HCT116 (cell line): ENCODE data around the gene CALCB. TPM values are rescaled to one million over a fixed set of nuclear protein-coding genes. Genes with fewer than 3 reads are reported as not detected.

ENCODE experiments used
- ATAC-seq: fragments of 200-7000 bp; cut with Tn5 transposase; 2 replicates; pipeline ENCODE4 v1.9.1; 2020; ENCODE audit warnings: mild to moderate bottlenecking, moderate library complexity
- BruUV-seq: library from RNA; stranded (reverse); fragments of 400-500 nt; replicated peaks from 2 replicates; lab custom pipeline; 2021; lab: Mats Ljungman, UMichigan
- CTCF ChIA-PET: fragments of 300-600 bp; sonication (Branson Sonifier 250); formaldehyde crosslinking; loops from one replicate; lab custom pipeline; 2021; ENCODE audit warnings: antibody characterized with exemption; lab: Charles Lee
- POLR2A ChIA-PET: fragments of 300-600, 350-600 bp; sonication (Branson Sonifier 250); formaldehyde crosslinking; loops from one replicate; lab custom pipeline; 2021; ENCODE audit warnings: antibody characterized with exemption; lab: Charles Lee
- RAD21 ChIA-PET, 2 experiments: fragments of 300-600 bp; sonication (Branson Sonifier 250); formaldehyde crosslinking; loops; one replicate each; lab custom pipeline; 2023; ENCODE audit warnings: low total read pairs in 2 of 2; ENCODE audit not compliant: uncharacterized antibody in 2 of 2, unreplicated experiment in 2 of 2, low non-redundant PET in 1 of 2; lab: Charles Lee
- DNase-seq: peaks from one replicate; pipeline ENCODE4 v3.0.0-alpha.2; 2010; ENCODE audit warnings: low read depth, low spot score
- H2AFZ ChIP-seq: fragments of 200-600 bp; shearing (Covaris generic), sonication (generic); 2 replicates; pipeline ENCODE4 v1.6.1; 2017; ENCODE audit warnings: low read depth, mixed run types, mixed read lengths, antibody characterized with exemption, low read length; ENCODE audit not compliant: poor library complexity, severe bottlenecking
- H3K27ac ChIP-seq: 2 replicates; pipeline ENCODE4 v1.5.1; 2012; ENCODE audit warnings: low read depth, low read length
- H3K27me3 ChIP-seq: fragments of 200-600 bp; sonication (generic); 2 replicates; pipeline ENCODE4 v1.6.1; 2016; ENCODE audit warnings: mixed run types, low read length, mixed read lengths; ENCODE audit not compliant: insufficient read depth
- H3K36me3 ChIP-seq, 2 experiments: fragments of 200-500 bp in 1 of 2; fragments of 200-600 bp in 1 of 2; sonication (Bioruptor generic) in 1 of 2; sonication (generic) in 1 of 2; 2 replicates each; pipeline versions ENCODE4 v1.5.1 to v1.6.1; 2014 to 2016; ENCODE audit warnings: low read length in 2 of 2, inconsistent platforms in 1 of 2, mixed read lengths in 1 of 2, mixed run types in 1 of 2; ENCODE audit not compliant: insufficient read depth in 2 of 2, control insufficient read depth in 1 of 2
- H3K4me1 ChIP-seq, 2 experiments: fragments of 200-600 bp in 1 of 2; sonication (generic) in 1 of 2; 2 replicates each; pipeline versions ENCODE4 v1.5.1 to v1.6.1; 2012 to 2017; ENCODE audit warnings: low read length in 2 of 2, inconsistent platforms in 1 of 2, mild to moderate bottlenecking in 1 of 2, mixed read lengths in 1 of 2, mixed run types in 1 of 2, moderate library complexity in 1 of 2; ENCODE audit not compliant: insufficient read depth in 2 of 2, control insufficient read depth in 1 of 2
- H3K4me2 ChIP-seq: fragments of 200-600 bp; sonication (generic); 2 replicates; pipeline ENCODE4 v1.6.1; 2017; ENCODE audit warnings: mixed run types, low read length, mixed read lengths
- H3K4me3 ChIP-seq, 2 experiments: fragments of 200-600 bp in 1 of 2; sonication (generic) in 1 of 2; replicated peaks in 1 of 2; 2 replicates each; pipeline ENCODE4 v1.5.1; 2011 to 2016; ENCODE audit warnings: low read length in 2 of 2, control low read depth in 1 of 2, low read depth in 1 of 2, mild to moderate bottlenecking in 1 of 2, mixed read lengths in 1 of 2, mixed run types in 1 of 2
- H3K79me2 ChIP-seq: fragments of 200-600 bp; sonication (generic); 2 replicates; pipeline ENCODE4 v1.6.1; 2017; ENCODE audit warnings: mild to moderate bottlenecking, mixed run types, low read length, moderate library complexity, mixed read lengths; ENCODE audit not compliant: insufficient read depth
- H3K9ac ChIP-seq: fragments of 200-600 bp; sonication (generic); 2 replicates; pipeline ENCODE4 v1.6.1; 2016; ENCODE audit warnings: low read length, mixed read lengths
- H3K9me2 ChIP-seq: fragments of 200-600 bp; sonication (generic), shearing (Covaris generic); 2 replicates; pipeline ENCODE4 v1.6.1; 2017; ENCODE audit warnings: mixed run types, mild to moderate bottlenecking, moderate library complexity; ENCODE audit not compliant: insufficient read depth
- H3K9me3 ChIP-seq, 2 experiments: fragments of 200-500 bp in 1 of 2; fragments of 200-600 bp in 1 of 2; sonication (Bioruptor generic) in 1 of 2; sonication (generic) in 1 of 2; 2 replicates each; pipeline ENCODE4 v1.6.1; 2014 to 2017; ENCODE audit warnings: low read length in 2 of 2, mixed read lengths in 2 of 2, inconsistent platforms in 1 of 2, low read depth in 1 of 2, mild to moderate bottlenecking in 1 of 2, mixed run types in 1 of 2, moderate library complexity in 1 of 2; ENCODE audit not compliant: control insufficient read depth in 1 of 2, insufficient read depth in 1 of 2
- H4K20me1 ChIP-seq: fragments of 200-600 bp; sonication (generic), shearing (Covaris generic); 2 replicates; pipeline ENCODE4 v1.6.1; 2017; ENCODE audit warnings: mixed run types, mild to moderate bottlenecking, moderate library complexity; ENCODE audit not compliant: insufficient read depth
- CBX3 ChIP-seq: IDR thresholded peaks from 2 replicates; pipeline ENCODE4 v1.6.1; 2012; ENCODE audit warnings: low read depth
- ELF1 ChIP-seq: IDR thresholded peaks from 2 replicates; pipeline ENCODE4 v1.6.1; 2012; ENCODE audit warnings: low read depth, borderline replicate concordance
- FOSL1 ChIP-seq: IDR thresholded peaks from 2 replicates; pipeline ENCODE4 v1.6.1; 2012; ENCODE audit warnings: low read depth
- POLR2A ChIP-seq: IDR thresholded peaks from 2 replicates; pipeline ENCODE4 v1.7.0; 2011; ENCODE audit warnings: borderline replicate concordance; ENCODE audit not compliant: insufficient read depth, insufficient read length; ENCODE audit errors: extremely low read depth
- POLR2AphosphoS5 ChIP-seq: IDR thresholded peaks from 2 replicates; pipeline ENCODE4 v1.6.1; 2011; ENCODE audit warnings: mild to moderate bottlenecking, low read depth, low read length, moderate library complexity
- SRF ChIP-seq: IDR thresholded peaks from 2 replicates; pipeline ENCODE4 v1.6.1; 2012; ENCODE audit warnings: low read depth
- TCF7L2 ChIP-seq: IDR thresholded peaks from 2 replicates; pipeline ENCODE4 v1.7.0; 2011; ENCODE audit warnings: borderline replicate concordance, inconsistent platforms; ENCODE audit not compliant: insufficient read depth, insufficient read length; ENCODE audit errors: extremely low read depth
- intact Hi-C: fragments of 100-400 bp; cut with micrococcal nuclease; formaldehyde crosslinking; loops from 2 replicates; pipeline ENCODE4 v1.10.0; 2022
- total RNA-seq: library from RNA; stranded (reverse); gene quantifications from one replicate; pipeline ENCODE4 v1.2.1, GENCODE V29; 2021; ENCODE audit not compliant: unreplicated experiment
- TF ChIP-seq, protein P1 (sequence below), 3 experiments: fragments of 200-600 bp in 1 of 3; sonication (generic) in 1 of 3; IDR thresholded peaks in 2 of 3; conservative IDR thresholded peaks in 1 of 3; 2 replicates each; pipeline ENCODE4 v1.5.1; 2012 to 2017; ENCODE audit warnings: low read depth in 2 of 3, low read length in 2 of 3, antibody characterized with exemption in 1 of 3, borderline replicate concordance in 1 of 3, control low read depth in 1 of 3, mild to moderate bottlenecking in 1 of 3, mixed read lengths in 1 of 3, mixed run types in 1 of 3, moderate library complexity in 1 of 3; ENCODE audit not compliant: insufficient read depth in 1 of 3
- TF ChIP-seq, protein P2 (sequence below): IDR thresholded peaks from 2 replicates; pipeline ENCODE4 v1.6.1; 2012
- TF ChIP-seq, protein P3 (sequence below): IDR thresholded peaks from 2 replicates; pipeline ENCODE4 v1.6.1; 2012
- TF ChIP-seq, protein P4 (sequence below): IDR thresholded peaks from 2 replicates; pipeline ENCODE4 v1.6.1; 2012; ENCODE audit warnings: low read depth
- TF ChIP-seq, protein P5 (sequence below): IDR thresholded peaks from 2 replicates; pipeline ENCODE4 v1.6.1; 2011; ENCODE audit warnings: mild to moderate bottlenecking, low read length, moderate library complexity; ENCODE audit not compliant: insufficient replicate concordance; ENCODE audit errors: extremely low read depth

Gene CALCB
- total RNA-seq, 1 experiment from 2014 or later = 0.22 TPM

DNA sequence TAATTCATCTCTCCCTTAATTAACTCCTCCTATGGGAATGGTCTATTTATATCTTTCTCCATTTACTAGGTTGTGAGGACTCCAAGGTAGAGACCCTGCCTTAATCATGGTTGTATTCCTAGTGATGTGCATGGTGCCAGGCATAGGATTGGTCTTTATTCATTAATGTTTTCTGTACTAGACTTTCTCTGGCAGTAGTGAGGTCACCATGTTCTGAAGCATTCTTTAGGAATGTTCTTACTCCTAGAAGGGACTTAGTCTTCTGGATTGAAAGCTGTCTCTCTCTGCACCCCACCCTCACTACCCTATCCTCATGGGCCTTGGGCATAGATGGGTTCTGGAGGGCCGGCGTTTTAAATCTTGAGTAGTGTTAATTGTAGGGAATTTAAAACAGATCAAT is 30.8 kb downstream of the CALCB start:
- Histone ChIP-seq H3K4me2 (no peak overlapping the region), H3K36me3 (no peaks in the 10 kb centered on the region), H3K79me2 (no peaks in the 10 kb centered on the region), H3K9ac (no peak overlapping the region), H4K20me1 (no peaks in the 10 kb centered on the region), H2AFZ (no peak overlapping the region), H3K9me2 (no peaks in the 10 kb centered on the region), H3K4me1 (peaks cover 22 to 37% of the 10 kb centered on the region in 2 experiments), H3K27me3 (no peaks in the 10 kb centered on the region; the same call in 1 of the 2 replicates), H3K4me3 (no peak overlapping the region), H3K9me3 (no peaks in the 10 kb centered on the region), H3K27ac (no peak overlapping the region)
- BruUV-seq = no TSS peak
- ChIA-PET POLR2A (no interaction called here), RAD21 (no interaction called here), CTCF (interaction anchor here (1.7 kb wide), 1 partner anchor 55 kb away, joined by 4 read pairs; no protein-coding TSS in a partner anchor)
- ATAC-seq = no peak
- TF ChIP-seq, protein P1, sequence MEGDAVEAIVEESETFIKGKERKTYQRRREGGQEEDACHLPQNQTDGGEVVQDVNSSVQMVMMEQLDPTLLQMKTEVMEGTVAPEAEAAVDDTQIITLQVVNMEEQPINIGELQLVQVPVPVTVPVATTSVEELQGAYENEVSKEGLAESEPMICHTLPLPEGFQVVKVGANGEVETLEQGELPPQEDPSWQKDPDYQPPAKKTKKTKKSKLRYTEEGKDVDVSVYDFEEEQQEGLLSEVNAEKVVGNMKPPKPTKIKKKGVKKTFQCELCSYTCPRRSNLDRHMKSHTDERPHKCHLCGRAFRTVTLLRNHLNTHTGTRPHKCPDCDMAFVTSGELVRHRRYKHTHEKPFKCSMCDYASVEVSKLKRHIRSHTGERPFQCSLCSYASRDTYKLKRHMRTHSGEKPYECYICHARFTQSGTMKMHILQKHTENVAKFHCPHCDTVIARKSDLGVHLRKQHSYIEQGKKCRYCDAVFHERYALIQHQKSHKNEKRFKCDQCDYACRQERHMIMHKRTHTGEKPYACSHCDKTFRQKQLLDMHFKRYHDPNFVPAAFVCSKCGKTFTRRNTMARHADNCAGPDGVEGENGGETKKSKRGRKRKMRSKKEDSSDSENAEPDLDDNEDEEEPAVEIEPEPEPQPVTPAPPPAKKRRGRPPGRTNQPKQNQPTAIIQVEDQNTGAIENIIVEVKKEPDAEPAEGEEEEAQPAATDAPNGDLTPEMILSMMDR (IDR thresholded peaks at IDR 0.05 in 2 of 3, conservative IDR thresholded peaks at IDR 0.05 in 1 of 3; ENCODE audit: borderline replicate concordance in 1 of 3, insufficient read depth in 1 of 3, low read depth in 2 of 3, low read length in 2 of 3) = no peak
- TF ChIP-seq, protein P2, sequence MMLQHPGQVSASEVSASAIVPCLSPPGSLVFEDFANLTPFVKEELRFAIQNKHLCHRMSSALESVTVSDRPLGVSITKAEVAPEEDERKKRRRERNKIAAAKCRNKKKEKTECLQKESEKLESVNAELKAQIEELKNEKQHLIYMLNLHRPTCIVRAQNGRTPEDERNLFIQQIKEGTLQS = no peak
- TF ChIP-seq, protein P3, sequence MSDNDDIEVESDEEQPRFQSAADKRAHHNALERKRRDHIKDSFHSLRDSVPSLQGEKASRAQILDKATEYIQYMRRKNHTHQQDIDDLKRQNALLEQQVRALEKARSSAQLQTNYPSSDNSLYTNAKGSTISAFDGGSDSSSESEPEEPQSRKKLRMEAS = no peak
- TF ChIP-seq SRF (no peak), POLR2AphosphoS5 (no peak), CBX3 (no peak), POLR2A (no peak), TCF7L2 (no peak), FOSL1 (no peak), ELF1 (no peak)
- TF ChIP-seq, protein P4, sequence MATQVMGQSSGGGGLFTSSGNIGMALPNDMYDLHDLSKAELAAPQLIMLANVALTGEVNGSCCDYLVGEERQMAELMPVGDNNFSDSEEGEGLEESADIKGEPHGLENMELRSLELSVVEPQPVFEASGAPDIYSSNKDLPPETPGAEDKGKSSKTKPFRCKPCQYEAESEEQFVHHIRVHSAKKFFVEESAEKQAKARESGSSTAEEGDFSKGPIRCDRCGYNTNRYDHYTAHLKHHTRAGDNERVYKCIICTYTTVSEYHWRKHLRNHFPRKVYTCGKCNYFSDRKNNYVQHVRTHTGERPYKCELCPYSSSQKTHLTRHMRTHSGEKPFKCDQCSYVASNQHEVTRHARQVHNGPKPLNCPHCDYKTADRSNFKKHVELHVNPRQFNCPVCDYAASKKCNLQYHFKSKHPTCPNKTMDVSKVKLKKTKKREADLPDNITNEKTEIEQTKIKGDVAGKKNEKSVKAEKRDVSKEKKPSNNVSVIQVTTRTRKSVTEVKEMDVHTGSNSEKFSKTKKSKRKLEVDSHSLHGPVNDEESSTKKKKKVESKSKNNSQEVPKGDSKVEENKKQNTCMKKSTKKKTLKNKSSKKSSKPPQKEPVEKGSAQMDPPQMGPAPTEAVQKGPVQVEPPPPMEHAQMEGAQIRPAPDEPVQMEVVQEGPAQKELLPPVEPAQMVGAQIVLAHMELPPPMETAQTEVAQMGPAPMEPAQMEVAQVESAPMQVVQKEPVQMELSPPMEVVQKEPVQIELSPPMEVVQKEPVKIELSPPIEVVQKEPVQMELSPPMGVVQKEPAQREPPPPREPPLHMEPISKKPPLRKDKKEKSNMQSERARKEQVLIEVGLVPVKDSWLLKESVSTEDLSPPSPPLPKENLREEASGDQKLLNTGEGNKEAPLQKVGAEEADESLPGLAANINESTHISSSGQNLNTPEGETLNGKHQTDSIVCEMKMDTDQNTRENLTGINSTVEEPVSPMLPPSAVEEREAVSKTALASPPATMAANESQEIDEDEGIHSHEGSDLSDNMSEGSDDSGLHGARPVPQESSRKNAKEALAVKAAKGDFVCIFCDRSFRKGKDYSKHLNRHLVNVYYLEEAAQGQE = no peak
- TF ChIP-seq, protein P5, sequence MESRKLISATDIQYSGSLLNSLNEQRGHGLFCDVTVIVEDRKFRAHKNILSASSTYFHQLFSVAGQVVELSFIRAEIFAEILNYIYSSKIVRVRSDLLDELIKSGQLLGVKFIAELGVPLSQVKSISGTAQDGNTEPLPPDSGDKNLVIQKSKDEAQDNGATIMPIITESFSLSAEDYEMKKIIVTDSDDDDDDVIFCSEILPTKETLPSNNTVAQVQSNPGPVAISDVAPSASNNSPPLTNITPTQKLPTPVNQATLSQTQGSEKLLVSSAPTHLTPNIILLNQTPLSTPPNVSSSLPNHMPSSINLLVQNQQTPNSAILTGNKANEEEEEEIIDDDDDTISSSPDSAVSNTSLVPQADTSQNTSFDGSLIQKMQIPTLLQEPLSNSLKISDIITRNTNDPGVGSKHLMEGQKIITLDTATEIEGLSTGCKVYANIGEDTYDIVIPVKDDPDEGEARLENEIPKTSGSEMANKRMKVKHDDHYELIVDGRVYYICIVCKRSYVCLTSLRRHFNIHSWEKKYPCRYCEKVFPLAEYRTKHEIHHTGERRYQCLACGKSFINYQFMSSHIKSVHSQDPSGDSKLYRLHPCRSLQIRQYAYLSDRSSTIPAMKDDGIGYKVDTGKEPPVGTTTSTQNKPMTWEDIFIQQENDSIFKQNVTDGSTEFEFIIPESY = no peak
- intact Hi-C loops = no loop called here
- DNase-seq = no peak
